ELF-1 (cell line): ENCODE measurements around the gene MNAT1.
"Not testable (repeated sequence)": the region's sequence is repeated elsewhere in the genome, so short reads cannot be mapped to it uniquely, and the experiment has no call there.

ENCODE experiments used
- DNase-seq: peaks from one replicate; pipeline ENCODE4 v3.0.0-alpha.2; 2016; ENCODE audit warnings: low read depth, low spot score

The MNAT1 gene

GRCh38 chr14:60878536-60878935 lies 144.0 kb downstream of the MNAT1 start:
- no peak for DNase-seq

GRCh38 chr14:60882219-60882618 lies 147.7 kb downstream of the MNAT1 start:
- DNase-seq, result no peak

- DNase-seq, result no peak
Observed at GRCh38 chr14:60884134-60884533, 149.6 kb downstream of the MNAT1 start.

- not testable (repeated sequence) for DNase-seq
Observed at GRCh38 chr14:60890636-60891035, 156.1 kb downstream of the MNAT1 start.

GRCh38 chr14:60893911-60894310 lies 159.3 kb downstream of the MNAT1 start:
- no peak for DNase-seq

- no peak for DNase-seq
Observed at GRCh38 chr14:60904381-60904780, 169.8 kb downstream of the MNAT1 start.

- no peak for DNase-seq
Observed at GRCh38 chr14:60905923-60906322, 171.4 kb downstream of the MNAT1 start.

- no peak for DNase-seq
Observed at GRCh38 chr14:60915781-60916180, 181.2 kb downstream of the MNAT1 start.

GRCh38 chr14:60922050-60922449 lies 187.5 kb downstream of the MNAT1 start:
- no peak for DNase-seq

- DNase-seq, result no peak
Observed at GRCh38 chr14:60925286-60925685, 190.7 kb downstream of the MNAT1 start.

- DNase-seq, result no peak
Observed at GRCh38 chr14:60926002-60926401, 191.4 kb downstream of the MNAT1 start.

- no peak for DNase-seq
Observed at GRCh38 chr14:60931218-60931617, 196.7 kb downstream of the MNAT1 start.

- DNase-seq, result no peak
Observed at GRCh38 chr14:60933920-60934655, 199.5 kb downstream of the MNAT1 start.

GRCh38 chr14:60935319-60935718 lies 200.8 kb downstream of the MNAT1 start:
- no peak for DNase-seq

- no peak for DNase-seq
Observed at GRCh38 chr14:60943637-60944032, 209.1 kb downstream of the MNAT1 start.

GRCh38 chr14:60944204-60944603 lies 209.6 kb downstream of the MNAT1 start:
- DNase-seq, result no peak

GRCh38 chr14:60945984-60946383 lies 211.4 kb downstream of the MNAT1 start:
- no peak for DNase-seq

- no peak for DNase-seq
Observed at GRCh38 chr14:60946773-60947172, 212.2 kb downstream of the MNAT1 start.

- no peak for DNase-seq
Observed at GRCh38 chr14:60951776-60952435, 217.3 kb downstream of the MNAT1 start.

- DNase-seq, result no peak
Observed at GRCh38 chr14:60956202-60956601, 221.6 kb downstream of the MNAT1 start.

GRCh38 chr14:60956632-60957031 lies 222.1 kb downstream of the MNAT1 start:
- DNase-seq, result no peak

- no peak for DNase-seq
Observed at GRCh38 chr14:60958146-60958545, 223.6 kb downstream of the MNAT1 start.

- DNase-seq, result no peak
Observed at GRCh38 chr14:60963761-60964160, 229.2 kb downstream of the MNAT1 start.
